Right lobe of liver (tissue), 4 donors: ENCODE data around the gene RNASE8.

ENCODE experiments used
- POLR2A ChIP-seq: fragments of 450-650 bp; IDR thresholded peaks from one replicate; pipeline ENCODE4 v1.6.1; 2017; ENCODE audit warnings: antibody characterized with exemption, mild to moderate bottlenecking
- TF ChIP-seq, protein P1 (sequence below), 4 donors: fragments of 200-600 bp in 3 of 4; fragments of 450-650 bp in 1 of 4; IDR thresholded peaks; one replicate each; pipeline versions ENCODE4 v1.5.1 to v1.8.0; 2016 to 2022; ENCODE audit warnings: antibody characterized with exemption in 4 of 4, mild to moderate bottlenecking in 2 of 4
- donor health status: DM: no; HTN: no; CAD: no.
- donor health status: DM: no; HTN: no; CAD: no.
- donor health status: DM: no; HTN: yes; CAD: no.

DNA sequence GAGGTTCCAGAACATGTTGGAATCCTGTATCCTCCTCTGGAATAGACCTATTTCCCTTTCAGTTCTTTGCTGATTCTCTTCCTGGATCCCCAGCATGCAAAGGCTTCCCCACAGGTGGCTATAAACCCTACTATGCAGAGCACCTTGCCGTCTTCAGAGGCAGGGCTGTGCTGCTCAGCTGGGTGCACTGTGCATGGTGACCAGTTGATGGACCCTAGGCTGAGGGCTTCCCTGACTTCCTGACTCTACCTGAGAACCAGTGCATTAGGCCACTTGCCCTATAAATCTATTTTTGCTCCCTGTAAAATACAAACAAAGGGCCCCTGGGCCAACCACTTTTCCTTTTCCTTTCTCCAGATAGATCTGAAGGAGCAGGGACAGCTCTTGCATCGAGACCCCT is 26.8 kb downstream of the RNASE8 start:
- TF ChIP-seq, protein P1, sequence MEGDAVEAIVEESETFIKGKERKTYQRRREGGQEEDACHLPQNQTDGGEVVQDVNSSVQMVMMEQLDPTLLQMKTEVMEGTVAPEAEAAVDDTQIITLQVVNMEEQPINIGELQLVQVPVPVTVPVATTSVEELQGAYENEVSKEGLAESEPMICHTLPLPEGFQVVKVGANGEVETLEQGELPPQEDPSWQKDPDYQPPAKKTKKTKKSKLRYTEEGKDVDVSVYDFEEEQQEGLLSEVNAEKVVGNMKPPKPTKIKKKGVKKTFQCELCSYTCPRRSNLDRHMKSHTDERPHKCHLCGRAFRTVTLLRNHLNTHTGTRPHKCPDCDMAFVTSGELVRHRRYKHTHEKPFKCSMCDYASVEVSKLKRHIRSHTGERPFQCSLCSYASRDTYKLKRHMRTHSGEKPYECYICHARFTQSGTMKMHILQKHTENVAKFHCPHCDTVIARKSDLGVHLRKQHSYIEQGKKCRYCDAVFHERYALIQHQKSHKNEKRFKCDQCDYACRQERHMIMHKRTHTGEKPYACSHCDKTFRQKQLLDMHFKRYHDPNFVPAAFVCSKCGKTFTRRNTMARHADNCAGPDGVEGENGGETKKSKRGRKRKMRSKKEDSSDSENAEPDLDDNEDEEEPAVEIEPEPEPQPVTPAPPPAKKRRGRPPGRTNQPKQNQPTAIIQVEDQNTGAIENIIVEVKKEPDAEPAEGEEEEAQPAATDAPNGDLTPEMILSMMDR (IDR thresholded peaks at IDR 0.05): no peak
- no peak for TF ChIP-seq POLR2A
